GM23338 (cell line): Measurements from ENCODE around the gene ARL4D. TPM values are rescaled to one million over a fixed set of nuclear protein-coding genes. Genes with fewer than 3 reads are reported as not detected.

ENCODE experiments used
- ATAC-seq: fragments of 200-7000 bp; cut with Tn5 transposase; 3 replicates; pipeline ENCODE4 v1.9.1; 2020
- DNase-seq: peaks from one replicate; pipeline ENCODE4 v3.0.0-alpha.2; 2015; ENCODE audit warnings: low spot score
- H2AFZ ChIP-seq: fragments of 200-600 bp; sonication (generic); 2 replicates; pipeline ENCODE4 v1.8.0; 2016; ENCODE audit warnings: antibody characterized with exemption, mild to moderate bottlenecking, moderate library complexity
- H3F3A ChIP-seq: fragments of 200-600 bp; sonication (generic); replicated peaks from 2 replicates; pipeline ENCODE4 v1.8.0; 2017; ENCODE audit warnings: antibody characterized with exemption, mixed run types, low read depth
- H3K27ac ChIP-seq: fragments of 200-600 bp; sonication (generic); 2 replicates; pipeline ENCODE4 v1.6.1; 2016; ENCODE audit warnings: low read depth
- H3K27me3 ChIP-seq: fragments of 200-600 bp; sonication (generic); 2 replicates; pipeline ENCODE4 v1.8.0; 2016; ENCODE audit warnings: mild to moderate bottlenecking, mixed run types, moderate library complexity; ENCODE audit not compliant: insufficient read depth
- H3K36me3 ChIP-seq: fragments of 200-600 bp; sonication (generic); 2 replicates; pipeline ENCODE4 v1.8.0; 2016; ENCODE audit warnings: mild to moderate bottlenecking; ENCODE audit not compliant: insufficient read depth
- H3K4me1 ChIP-seq: fragments of 200-600 bp; sonication (generic); 2 replicates; pipeline ENCODE4 v1.8.0; 2016; ENCODE audit warnings: mild to moderate bottlenecking, moderate library complexity; ENCODE audit not compliant: insufficient read depth
- H3K4me2 ChIP-seq: fragments of 200-600 bp; sonication (generic); 2 replicates; pipeline ENCODE4 v1.7.1; 2017; ENCODE audit warnings: mixed run types
- H3K4me3 ChIP-seq: fragments of 200-600 bp; sonication (generic); 2 replicates; pipeline ENCODE4 v1.6.1; 2016; ENCODE audit warnings: mixed run types
- H3K79me2 ChIP-seq: fragments of 200-600 bp; sonication (generic); replicated peaks from 2 replicates; pipeline ENCODE4 v1.8.0; 2017; ENCODE audit warnings: mild to moderate bottlenecking; ENCODE audit not compliant: insufficient read depth
- H3K9me2 ChIP-seq: fragments of 200-600 bp; sonication (generic); 2 replicates; pipeline ENCODE4 v1.8.0; 2017; ENCODE audit not compliant: insufficient read depth
- H4K20me1 ChIP-seq: fragments of 200-600 bp; sonication (generic); replicated peaks from 2 replicates; pipeline ENCODE4 v1.8.0; 2017; ENCODE audit warnings: mild to moderate bottlenecking; ENCODE audit not compliant: insufficient read depth
- H3K27ac Mint-ChIP-seq: 2 replicates; pipeline ENCODE4 v1.8.0; 2020; ENCODE audit warnings: inconsistent platforms, mild to moderate bottlenecking, moderate library complexity, mixed read lengths
- H3K27me3 Mint-ChIP-seq: 3 replicates; pipeline ENCODE4 v1.8.0; 2022; ENCODE audit warnings: low read depth, mild to moderate bottlenecking, moderate library complexity, mixed read lengths, inconsistent platforms; ENCODE audit not compliant: insufficient read depth, poor library complexity
- H3K36me3 Mint-ChIP-seq: 3 replicates; pipeline ENCODE4 v1.8.0; 2021; ENCODE audit warnings: low read depth, mild to moderate bottlenecking, inconsistent platforms, moderate library complexity, mixed read lengths
- H3K4me1 Mint-ChIP-seq: 3 replicates; pipeline ENCODE4 v1.8.0; 2020; ENCODE audit warnings: mild to moderate bottlenecking, inconsistent platforms, mixed read lengths
- H3K4me3 Mint-ChIP-seq: 3 replicates; pipeline ENCODE4 v1.8.0; 2021; ENCODE audit warnings: moderate library complexity, mild to moderate bottlenecking, inconsistent platforms, mixed read lengths
- H3K9me3 Mint-ChIP-seq: 3 replicates; pipeline ENCODE4 v1.8.0; 2020; ENCODE audit warnings: moderate library complexity, mild to moderate bottlenecking, inconsistent platforms, mixed read lengths
- CREB1 ChIP-seq: fragments of 250-450 bp; sonication (Bioruptor Pico); IDR thresholded peaks from 2 replicates; pipeline ENCODE4 v1.5.0; 2020; ENCODE audit warnings: low read depth, mild to moderate bottlenecking, moderate library complexity
- CTCF ChIP-seq, 2 experiments: fragments of 200-600 bp in 1 of 2; sonication (generic) in 1 of 2; conservative IDR thresholded peaks; 2 replicates each; pipeline versions ENCODE4 v1.5.1 to v1.6.1; 2016 to 2017; ENCODE audit warnings: antibody characterized with exemption in 2 of 2, low read depth in 2 of 2, mild to moderate bottlenecking in 2 of 2, moderate library complexity in 1 of 2
- EZH2 ChIP-seq: fragments of 200-600 bp; sonication (generic); IDR thresholded peaks from one replicate; pipeline ENCODE4 v1.8.0; 2017; ENCODE audit warnings: antibody characterized with exemption, mild to moderate bottlenecking, low read depth; ENCODE audit not compliant: unreplicated experiment
- EZH2phosphoT487 ChIP-seq: fragments of 200-600 bp; sonication (generic); IDR thresholded peaks from one replicate; pipeline ENCODE4 v1.8.1; 2018; ENCODE audit warnings: antibody characterized with exemption; ENCODE audit not compliant: unreplicated experiment
- JUNB ChIP-seq: IDR thresholded peaks from one replicate; pipeline ENCODE4 v1.6.1; 2016; ENCODE audit warnings: antibody characterized with exemption; ENCODE audit not compliant: unreplicated experiment
- NANOG ChIP-seq: IDR thresholded peaks from 2 replicates; pipeline ENCODE4 v1.6.1; 2016; ENCODE audit warnings: antibody characterized with exemption, borderline replicate concordance
- POLR2AphosphoS5 ChIP-seq: IDR thresholded peaks from 2 replicates; pipeline ENCODE4 v1.6.1; 2016; ENCODE audit warnings: antibody characterized with exemption, low read depth
- REST ChIP-seq: IDR thresholded peaks from one replicate; pipeline ENCODE4 v1.6.1; 2018; ENCODE audit warnings: antibody characterized with exemption; ENCODE audit not compliant: unreplicated experiment
- STAT1 ChIP-seq: IDR thresholded peaks from one replicate; pipeline ENCODE4 v1.6.1; 2016; ENCODE audit warnings: antibody characterized with exemption; ENCODE audit not compliant: unreplicated experiment
- ZNF114 ChIP-seq: fragments of 250-450 bp; sonication (Bioruptor Pico); IDR thresholded peaks from 2 replicates; pipeline ENCODE4 v1.5.0; 2020; ENCODE audit warnings: mild to moderate bottlenecking, moderate library complexity
- ZNF331 ChIP-seq: fragments of 250-450 bp; sonication (Bioruptor Pico); IDR thresholded peaks from 2 replicates; pipeline ENCODE4 v1.5.0; 2020; ENCODE audit warnings: low read depth, mild to moderate bottlenecking, moderate library complexity
- ZNF462 ChIP-seq: fragments of 250-450 bp; sonication (Bioruptor Pico); IDR thresholded peaks from 2 replicates; pipeline ENCODE4 v1.5.0; 2020; ENCODE audit warnings: mild to moderate bottlenecking, moderate library complexity
- polyA plus RNA-seq: library from polyadenylated mRNA; unstranded; fragments of >200 nt; fragmentation: Nextera tagmentation; extraction: Ambion mirVana; gene quantifications from 2 replicates; pipeline ENCODE4 v1.2.1, GENCODE V29; 2016
- total RNA-seq: library from RNA; depleted of rRNA; stranded (reverse); fragments of >200 nt; shearing (Covaris generic); gene quantifications from 2 replicates; pipeline ENCODE4 v1.2.3, GENCODE V29; 2014
- TF ChIP-seq, protein P1 (sequence below): IDR thresholded peaks from 2 replicates; pipeline ENCODE4 v1.6.1; 2016; ENCODE audit warnings: antibody characterized with exemption

ARL4D gene
- total and polyA plus RNA-seq, 2 experiments from 2014 or later: 8.7 to 9.5 TPM

DNA sequence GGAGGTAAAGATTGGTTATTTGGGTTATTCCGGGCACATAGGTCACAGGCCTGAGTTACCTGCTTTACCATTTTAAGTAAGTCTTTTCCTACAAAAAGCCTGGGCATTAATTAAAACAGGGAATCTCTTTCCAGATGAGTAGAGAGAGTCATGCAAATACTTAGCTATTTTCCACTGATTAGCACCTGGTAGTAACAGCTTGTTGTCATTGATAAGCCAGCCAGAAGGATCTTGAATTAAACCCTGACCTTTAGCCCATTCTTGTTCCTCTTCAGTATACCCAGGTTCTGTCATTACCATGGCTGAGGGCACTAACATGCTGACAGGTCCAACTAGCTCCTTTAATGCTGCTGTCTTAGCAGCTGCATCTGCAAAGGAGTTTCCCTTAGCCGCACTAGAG lies 44.4 kb upstream of the ARL4D start:
- no peak overlapping the region for H3K4me3 ChIP-seq
- ATAC-seq (no peak), DNase-seq (no peak)
- no peak overlapping the region; the same call in 1 of the 2 replicates for H3K27ac ChIP-seq
- no peaks in the 10 kb centered on the region for H3K27me3 ChIP-seq
- peaks cover 5% of the 10 kb centered on the region for H3K4me1 Mint-ChIP-seq
- H3K9me3 Mint-ChIP-seq: peaks cover 19% of the 10 kb centered on the region
- 0 out of 2 replicates have a peak, but pooled peaks cover 4% of the 10 kb centered on the region for H3F3A ChIP-seq
- no peak overlapping the region for H3K4me3 Mint-ChIP-seq
- no peaks in the 10 kb centered on the region for H3K36me3 ChIP-seq
- H3K36me3 Mint-ChIP-seq: peaks cover 15% of the 10 kb centered on the region
- TF ChIP-seq NANOG (no peak), ZNF114 (no peak), JUNB (no peak), CTCF (conservative IDR thresholded peaks at IDR 0.05; ENCODE audit: low read depth in 2 of 2) (no peak), EZH2phosphoT487 (no peak), POLR2AphosphoS5 (no peak), STAT1 (no peak), ZNF331 (no peak), EZH2 (no peak), ZNF462 (CRISPR knock-in tag) (no peak), REST (no peak), CREB1 (CRISPR knock-in tag) (no peak)
- TF ChIP-seq, protein P1, sequence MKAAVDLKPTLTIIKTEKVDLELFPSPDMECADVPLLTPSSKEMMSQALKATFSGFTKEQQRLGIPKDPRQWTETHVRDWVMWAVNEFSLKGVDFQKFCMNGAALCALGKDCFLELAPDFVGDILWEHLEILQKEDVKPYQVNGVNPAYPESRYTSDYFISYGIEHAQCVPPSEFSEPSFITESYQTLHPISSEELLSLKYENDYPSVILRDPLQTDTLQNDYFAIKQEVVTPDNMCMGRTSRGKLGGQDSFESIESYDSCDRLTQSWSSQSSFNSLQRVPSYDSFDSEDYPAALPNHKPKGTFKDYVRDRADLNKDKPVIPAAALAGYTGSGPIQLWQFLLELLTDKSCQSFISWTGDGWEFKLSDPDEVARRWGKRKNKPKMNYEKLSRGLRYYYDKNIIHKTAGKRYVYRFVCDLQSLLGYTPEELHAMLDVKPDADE: no peak
- no peaks in the 10 kb centered on the region for H3K79me2 ChIP-seq
- H3K9me2 ChIP-seq: no peaks in the 10 kb centered on the region
- H4K20me1 ChIP-seq: no peaks in the 10 kb centered on the region
- H3K4me2 ChIP-seq: peak overlapping the region; percentile 52; the same call in 1 of the 2 replicates
- peaks cover 2% of the 10 kb centered on the region for H3K27me3 Mint-ChIP-seq
- H3K27ac Mint-ChIP-seq: no peak overlapping the region
- peaks cover 13% of the 10 kb centered on the region for H3K4me1 ChIP-seq
- H2AFZ ChIP-seq: no peak overlapping the region
